Stimulated activated CD8-positive, alpha-beta memory T cell treated with anti-CD3 and anti-CD28 coated beads, Interleukin-4, amount 100 ng/mL, for 48 hours (primary cell): ENCODE data around the gene GNAT1.
A peak's percentile ranks its signal among the peaks of the same experiment; 100 is the strongest.
"Not testable (repeated sequence)": the region's sequence is repeated elsewhere in the genome, so short reads cannot be mapped to it uniquely, and the experiment has no call there.

ENCODE experiments used
- DNase-seq: peaks from one replicate; pipeline ENCODE4 v3.0.0-alpha.2; 2020

GNAT1 gene

GRCh38 chr3:50243543-50243895, 52.1 kb downstream of the GNAT1 start:
- DNase-seq, result no peak

- DNase-seq, result not testable (repeated sequence)
Observed at GRCh38 chr3:50244813-50245212, 53.4 kb downstream of the GNAT1 start.

DNA sequence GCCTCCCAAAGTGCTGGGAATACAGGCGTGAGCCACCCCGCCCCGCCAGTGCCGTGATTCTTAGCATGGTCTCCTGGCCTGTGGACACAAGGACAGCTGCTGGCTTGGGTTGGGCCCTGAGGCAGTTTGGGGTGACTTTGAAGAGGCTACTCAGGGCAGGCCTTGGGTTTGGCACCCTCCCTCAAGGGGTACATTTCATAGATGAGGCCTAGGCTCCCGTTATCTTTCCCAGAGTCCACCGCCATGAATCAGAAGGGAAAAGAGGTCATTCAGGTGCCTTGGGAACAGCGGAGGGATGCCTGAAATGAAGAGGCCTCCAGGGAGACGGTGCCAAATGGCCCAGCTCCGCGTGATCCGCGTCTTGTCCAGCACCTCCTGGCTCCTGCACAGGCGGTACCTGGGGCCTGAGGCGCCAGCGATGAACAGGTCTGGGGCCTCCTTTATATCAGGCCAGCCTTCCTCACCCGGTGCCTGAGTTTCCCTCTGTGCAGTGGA, 53.9 kb downstream of the GNAT1 start:
- DNase-seq, result no peak

DNA sequence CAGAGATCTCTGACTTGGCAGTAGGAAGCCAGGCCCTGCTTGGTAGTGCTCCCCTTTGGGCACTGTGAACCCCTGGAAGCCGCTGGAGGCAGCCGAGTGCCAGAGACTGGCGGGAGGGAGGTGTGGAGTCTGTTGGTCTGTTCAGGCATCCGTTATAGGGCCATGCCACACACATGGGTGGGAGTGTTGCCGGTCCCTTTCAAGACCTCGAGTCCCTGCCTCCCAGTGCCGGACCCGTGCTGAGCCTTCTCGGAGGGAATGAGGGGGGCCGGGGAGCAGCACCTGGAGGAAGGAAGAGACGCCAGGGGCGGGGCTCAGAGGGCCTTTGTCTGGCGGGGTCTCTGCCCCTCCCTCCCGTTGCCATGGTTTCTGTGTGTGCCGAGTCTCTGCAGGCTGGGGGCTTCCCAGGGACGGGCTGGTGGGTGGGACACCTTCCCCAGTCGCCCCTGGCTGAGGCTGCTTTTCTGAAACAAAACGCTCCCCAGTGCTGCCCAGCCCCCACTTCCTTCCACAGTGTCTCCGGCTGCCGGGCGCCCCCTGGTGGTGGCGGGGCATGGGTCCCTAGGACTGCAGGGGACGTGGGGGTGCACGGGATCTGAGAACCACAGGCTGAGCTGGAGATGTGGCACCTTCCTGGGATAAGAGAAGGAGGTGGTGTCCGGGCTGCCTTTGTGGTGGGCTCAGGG, 54.6 kb downstream of the GNAT1 start:
- peak; percentile 99 for DNase-seq

DNA sequence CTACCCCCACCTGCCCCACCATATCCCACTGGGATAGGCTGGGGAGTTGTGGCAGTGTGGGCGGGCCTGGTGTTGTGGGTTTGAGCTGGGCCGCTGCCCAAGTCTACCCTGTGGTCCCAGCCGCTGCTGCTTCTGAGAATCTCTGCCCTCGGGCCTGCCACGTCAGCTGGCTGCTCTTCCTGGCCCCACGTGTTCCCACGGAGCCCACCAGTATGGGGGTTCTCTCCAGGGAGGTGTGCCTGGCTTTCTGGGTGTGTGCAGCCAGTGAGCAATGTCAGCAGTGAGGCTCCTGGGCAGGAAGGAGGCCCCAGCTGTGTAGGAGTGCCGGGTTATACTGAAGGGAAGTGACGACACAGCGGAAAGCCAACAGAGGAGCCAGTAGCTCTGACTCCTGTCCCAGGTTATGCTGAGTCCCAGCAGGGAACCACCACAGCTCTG, 55.1 kb downstream of the GNAT1 start:
- DNase-seq, result peak; percentile 90
